Hematopoietic multipotent progenitor cell treated with erythropoietin and hydrocortisone succinate and interleukin-3 and kit ligand, for 8 days (in vitro differentiated cells): ENCODE results near the gene MAPT.

Source experiments
- DNase-seq: peaks from one replicate; pipeline ENCODE4 v3.0.0-alpha.2; 2015

MAPT gene

GRCh38 chr17:45976391-45976754 lies 82.0 kb downstream of the MAPT start:
- DNase-seq = no peak

GRCh38 chr17:45976755-45977505 lies 82.6 kb downstream of the MAPT start:
- peak; percentile 71 for DNase-seq

- no peak for DNase-seq
These were observed 83.1 kb downstream of the MAPT start for GRCh38 chr17:45977506-45977824.

- no peak for DNase-seq
These were observed 83.7 kb downstream of the MAPT start for GRCh38 chr17:45977976-45978626.

- no peak for DNase-seq
These were observed 84.8 kb downstream of the MAPT start for GRCh38 chr17:45979137-45979536.

- DNase-seq = no peak
These were observed 86.5 kb downstream of the MAPT start for GRCh38 chr17:45980855-45981254.

- DNase-seq = no peak
These were observed 87.0 kb downstream of the MAPT start for GRCh38 chr17:45981306-45981705.

GRCh38 chr17:45982791-45983613 lies 88.6 kb downstream of the MAPT start:
- no peak for DNase-seq

GRCh38 chr17:45983614-45984310 lies 89.4 kb downstream of the MAPT start:
- DNase-seq = no peak

GRCh38 chr17:45984368-45984767 lies 90.0 kb downstream of the MAPT start:
- no peak for DNase-seq

GRCh38 chr17:45985447-45985846 lies 91.1 kb downstream of the MAPT start:
- DNase-seq = no peak

- no peak for DNase-seq
These were observed 91.7 kb downstream of the MAPT start for GRCh38 chr17:45986056-45986455.

- no peak for DNase-seq
These were observed 93.4 kb downstream of the MAPT start for GRCh38 chr17:45987706-45988105.

GRCh38 chr17:45989759-45990158 lies 95.4 kb downstream of the MAPT start:
- no peak for DNase-seq

- no peak for DNase-seq
These were observed 96.5 kb downstream of the MAPT start for GRCh38 chr17:45990886-45991285.

- DNase-seq = no peak
These were observed 97.0 kb downstream of the MAPT start for GRCh38 chr17:45991341-45991740.

- DNase-seq = no peak
These were observed 97.8 kb downstream of the MAPT start for GRCh38 chr17:45992175-45992574.

- no peak for DNase-seq
These were observed 98.5 kb downstream of the MAPT start for GRCh38 chr17:45992904-45993303.

- DNase-seq = no peak
These were observed 99.7 kb downstream of the MAPT start for GRCh38 chr17:45993962-45994627.

- no peak for DNase-seq
These were observed 100.6 kb downstream of the MAPT start for GRCh38 chr17:45994987-45995386.

GRCh38 chr17:45995627-45996270 lies 101.4 kb downstream of the MAPT start:
- no peak for DNase-seq

- DNase-seq = no peak
These were observed 102.1 kb downstream of the MAPT start for GRCh38 chr17:45996282-45996937.
